Glutamatergic neuron (in vitro differentiated cells): ENCODE data around the gene GNB3. TPM values are rescaled to one million over a fixed set of nuclear protein-coding genes. Genes with fewer than 3 reads are reported as not detected.

Experiments used
- DNase-seq: peaks from one replicate; pipeline ENCODE4 v3.0.0; 2022
- H3K27ac Mint-ChIP-seq: one replicate; pipeline ENCODE4 v1.8.0; 2020; ENCODE audit warnings: mild to moderate bottlenecking, mixed read lengths, inconsistent platforms; ENCODE audit not compliant: unreplicated experiment
- H3K27me3 Mint-ChIP-seq: one replicate; pipeline ENCODE4 v1.8.0; 2020; ENCODE audit warnings: mild to moderate bottlenecking, moderate library complexity, mixed read lengths, inconsistent platforms; ENCODE audit not compliant: unreplicated experiment
- H3K36me3 Mint-ChIP-seq: one replicate; pipeline ENCODE4 v1.8.0; 2020; ENCODE audit warnings: mild to moderate bottlenecking, mixed read lengths, inconsistent platforms; ENCODE audit not compliant: unreplicated experiment
- H3K4me1 Mint-ChIP-seq: one replicate; pipeline ENCODE4 v1.8.0; 2020; ENCODE audit warnings: mild to moderate bottlenecking, low read depth, mixed read lengths, inconsistent platforms; ENCODE audit not compliant: unreplicated experiment
- H3K4me3 Mint-ChIP-seq: one replicate; pipeline ENCODE4 v1.8.0; 2020; ENCODE audit warnings: mild to moderate bottlenecking, mixed read lengths, inconsistent platforms; ENCODE audit not compliant: unreplicated experiment
- H3K9me3 Mint-ChIP-seq: one replicate; pipeline ENCODE4 v1.8.0; 2020; ENCODE audit warnings: mild to moderate bottlenecking, moderate library complexity, mixed read lengths, inconsistent platforms; ENCODE audit not compliant: unreplicated experiment
- CTCF ChIP-seq: fragments of 200-600 bp; sonication (generic); IDR thresholded peaks from one replicate; pipeline ENCODE4 v1.5.0; 2021; ENCODE audit not compliant: partially characterized antibody, unreplicated experiment
- total RNA-seq: library from RNA; stranded (reverse); fragmentation: NEBNext Ultra II Directional; extraction: Animal tissue kit (Norgen Biotek cat#: 25700); gene quantifications from one replicate; pipeline ENCODE4 v1.2.1, GENCODE V29; 2021; ENCODE audit not compliant: unreplicated experiment

Gene GNB3
- total RNA-seq, 1 donor from 2014 or later, result 45.7 TPM

- Mint-ChIP-seq H3K9me3 (peaks cover 13% of the 10 kb centered on the region), H3K4me1 (peaks cover 23% of the 10 kb centered on the region), H3K27me3 (peaks cover 8% of the 10 kb centered on the region), H3K27ac (no peak overlapping the region), H3K4me3 (no peak overlapping the region), H3K36me3 (peaks cover 17% of the 10 kb centered on the region)
- no peak for DNase-seq
- TF ChIP-seq CTCF, result no peak
These were observed 3.9 kb upstream of the GNB3 start for GRCh38 chr12:6836851-6837250.

- peaks cover 17% of the 10 kb centered on the region for H3K36me3 Mint-ChIP-seq
- no peak overlapping the region for H3K4me3 Mint-ChIP-seq
- TF ChIP-seq CTCF, result no peak
- peaks cover 21% of the 10 kb centered on the region for H3K4me1 Mint-ChIP-seq
- H3K27ac Mint-ChIP-seq, result no peak overlapping the region
- DNase-seq, result no peak
- H3K27me3 Mint-ChIP-seq, result peaks cover 8% of the 10 kb centered on the region
- H3K9me3 Mint-ChIP-seq, result peaks cover 13% of the 10 kb centered on the region
These were observed 3.2 kb upstream of the GNB3 start for GRCh38 chr12:6837370-6838060.

- Mint-ChIP-seq H3K4me3 (peak overlapping the region; percentile 67), H3K27ac (peak overlapping the region; percentile 91), H3K9me3 (peaks cover 12% of the 10 kb centered on the region), H3K36me3 (peaks cover 16% of the 10 kb centered on the region), H3K27me3 (peaks cover 9% of the 10 kb centered on the region), H3K4me1 (peaks cover 23% of the 10 kb centered on the region)
- TF ChIP-seq CTCF, result no peak
- no peak for DNase-seq
These were observed 1.9 kb upstream of the GNB3 start for GRCh38 chr12:6838854-6839253.

- Mint-ChIP-seq H3K9me3 (peaks cover 12% of the 10 kb centered on the region), H3K27ac (peak overlapping the region; percentile 96), H3K27me3 (peaks cover 10% of the 10 kb centered on the region), H3K4me1 (peaks cover 23% of the 10 kb centered on the region), H3K36me3 (peaks cover 10% of the 10 kb centered on the region), H3K4me3 (peak overlapping the region; percentile 79)
- peak; percentile 87 for DNase-seq
- TF ChIP-seq CTCF, result no peak
These were observed 1.1 kb upstream of the GNB3 start for GRCh38 chr12:6839482-6840201.

- peaks cover 7% of the 10 kb centered on the region for H3K9me3 Mint-ChIP-seq
- H3K36me3 Mint-ChIP-seq, result peaks cover 10% of the 10 kb centered on the region
- TF ChIP-seq CTCF, result no peak
- H3K27me3 Mint-ChIP-seq, result peaks cover 14% of the 10 kb centered on the region
- H3K4me3 Mint-ChIP-seq, result peak overlapping the region; percentile 79
- peak overlapping the region; percentile 96 for H3K27ac Mint-ChIP-seq
- DNase-seq, result no peak
- H3K4me1 Mint-ChIP-seq, result peaks cover 23% of the 10 kb centered on the region
These were observed 395 bp upstream of the GNB3 start for GRCh38 chr12:6840330-6840729.
